ENCODE data around the gene LRCH4. TPM values are rescaled to one million over a fixed set of nuclear protein-coding genes. Genes with fewer than 3 reads are reported as not detected.
A peak's percentile ranks its signal among the peaks of the same experiment; 100 is the strongest.

Gene LRCH4
- total RNA-seq, 6 experiments from 2014 or later, result 19.5 to 39.1 (median 24.7) TPM

DNA sequence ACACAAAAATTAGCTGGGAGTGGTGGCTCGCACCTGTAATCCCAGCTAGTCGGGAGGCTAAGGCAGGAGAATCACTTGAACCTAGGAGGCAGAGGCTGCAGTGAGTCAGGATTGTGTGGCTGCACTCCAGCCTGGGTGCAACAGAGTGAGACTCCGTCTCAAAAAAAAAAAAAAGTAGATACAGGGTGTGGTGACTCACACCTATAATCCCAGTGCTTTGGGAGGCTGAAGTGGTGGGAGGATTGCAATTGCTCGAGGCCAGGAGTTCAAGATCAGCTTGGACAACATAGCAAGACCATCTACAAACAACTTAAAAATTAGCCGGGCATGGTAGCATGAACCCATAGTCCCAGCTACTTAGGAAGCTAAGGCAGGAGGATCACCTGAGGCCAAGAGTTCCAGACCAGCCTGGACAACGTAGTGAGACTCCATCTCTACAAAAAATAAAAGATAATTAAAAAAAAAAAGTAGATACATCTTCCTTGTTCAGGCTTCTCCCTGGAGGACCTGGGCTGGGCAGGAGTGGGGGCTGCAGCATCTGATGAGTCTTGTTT lies 28.5 kb upstream of the LRCH4 start:
- no peak overlapping the region for H3K27ac ChIP-seq
- no peak for ATAC-seq
- WGBS (ENCODE audit: insufficient coverage, low coverage, low lambda C conversion rate, missing lambda C conversion rate), result 85% methylated on average over 6 of the region's 6 CpGs
- TF ChIP-seq CTCF (IDR thresholded peaks at IDR 0.05) (no peak), POLR2A (IDR thresholded peaks at IDR 0.05) (no peak)
- intact Hi-C loops (cut with DNase I), result no loop called here
- no peak overlapping the region for H3K4me3 ChIP-seq
- no peaks in the 10 kb centered on the region for H3K9me3 ChIP-seq
- H3K36me3 ChIP-seq, result no peaks in the 10 kb centered on the region
- peaks cover 0 to 12% (median 0%) of the 10 kb centered on the region in 4 donors for H3K4me1 ChIP-seq
- DNase-seq, result no peak
- no peaks in the 10 kb centered on the region for H3K27me3 ChIP-seq

GRCh38 chr7:100613412-100614175 lies 27.7 kb upstream of the LRCH4 start:
- H3K27me3 ChIP-seq, result no peaks in the 10 kb centered on the region
- H3K36me3 ChIP-seq, result no peaks in the 10 kb centered on the region
- no peaks in the 10 kb centered on the region for H3K9me3 ChIP-seq
- H3K27ac ChIP-seq, result peak overlapping the region in 1 of 3 donors; percentile 94
- DNase-seq (no peak), ATAC-seq (no peak)
- TF ChIP-seq CTCF (IDR thresholded peaks at IDR 0.05) (no peak), POLR2A (IDR thresholded peaks at IDR 0.05) (no peak)
- H3K4me3 ChIP-seq, result peak overlapping the region in 1 of 3 donors; percentile 68
- peaks cover 0 to 12% (median 0%) of the 10 kb centered on the region in 4 donors for H3K4me1 ChIP-seq
- intact Hi-C loops (cut with DNase I), result no loop called here
- 85% methylated on average over 8 of the region's 13 CpGs for WGBS (ENCODE audit: insufficient coverage, low coverage, low lambda C conversion rate, missing lambda C conversion rate)

GRCh38 chr7:100612730-100613390 lies 26.9 kb upstream of the LRCH4 start:
- TF ChIP-seq CTCF (IDR thresholded peaks at IDR 0.05) (peak in 1 of 4 donors; percentile 8), POLR2A (IDR thresholded peaks at IDR 0.05) (no peak)
- intact Hi-C loops (cut with DNase I), result no loop called here

GRCh38 chr7:100611983-100612729 lies 26.2 kb upstream of the LRCH4 start, which contains the start of gene MOSPD3:
MOSPD3 (plus strand) TSS chr7:100612540; CDS start chr7:100612792, 252 bp downstream.
- WGBS (ENCODE audit: insufficient coverage, low coverage, low lambda C conversion rate, missing lambda C conversion rate), result 0% methylated on average over 22 of the region's 61 CpGs
- Histone ChIP-seq H3K27ac (peak within 1 kb of the TSS; percentile 92 to 98 (median 94)), H3K4me3 (peak within 1 kb of the TSS; percentile 68 to 73 (median 71)), H3K4me1 (peaks cover 0 to 12% (median 0%) of the 10 kb centered on the region in 4 donors), H3K27me3 (no peaks in the 10 kb centered on the region), H3K36me3 (no peaks in the 10 kb centered on the region), H3K9me3 (no peaks in the 10 kb centered on the region)
- ATAC-seq (peak; percentile 94 to 97 (median 94)), DNase-seq (peak; percentile 99 to 100 (median 99))
- TF ChIP-seq CTCF (IDR thresholded peaks at IDR 0.05) (peak in 1 of 4 donors; percentile 5), POLR2A (IDR thresholded peaks at IDR 0.05) (peak; percentile 93)
- intact Hi-C loops (cut with DNase I), result no loop called here

More at GRCh38 chr7:100612730-100613390, 26.9 kb upstream of the LRCH4 start:
- Histone ChIP-seq H3K4me1 (peaks cover 0 to 12% (median 0%) of the 10 kb centered on the region in 4 donors), H3K27me3 (no peaks in the 10 kb centered on the region), H3K27ac (peak overlapping the region in 2 of 3 donors; percentile 69 to 94), H3K4me3 (peak overlapping the region; percentile 68 to 73 (median 71)), H3K9me3 (no peaks in the 10 kb centered on the region), H3K36me3 (no peaks in the 10 kb centered on the region)
- DNase-seq, result no peak
- 7% methylated on average over 6 of the region's 29 CpGs for WGBS (ENCODE audit: insufficient coverage, low coverage, low lambda C conversion rate, missing lambda C conversion rate)
- peak; percentile 1 to 10 (median 2) for ATAC-seq

Data from right lobe of liver (tissue), 6 donors.